ENCODE data around the gene CBX2.

- TF ChIP-seq RARB (CRISPR knock-in tag; IDR thresholded peaks at IDR 0.05), result no peak
- no peak for TF ChIP-seq PATZ1 (CRISPR knock-in tag; IDR thresholded peaks at IDR 0.05; ENCODE audit: borderline replicate concordance)
- TF ChIP-seq GLIS3 (CRISPR knock-in tag; IDR thresholded peaks at IDR 0.05), result no peak
- TF ChIP-seq SNAI2 (CRISPR knock-in tag; IDR thresholded peaks at IDR 0.05), result no peak
These were observed 28.5 kb downstream of the CBX2 start for GRCh38 chr17:79806446-79806760.
